Skeletal muscle satellite cell (primary cell): ENCODE data around the gene VSTM2B.
"Not testable (repeated sequence)": the region's sequence is repeated elsewhere in the genome, so short reads cannot be mapped to it uniquely, and the experiment has no call there.

Experiments
- H3K27me3 ChIP-seq: 2 replicates; pipeline ENCODE4 v1.7.0; 2013; ENCODE audit warnings: low read length; ENCODE audit not compliant: control insufficient read depth, insufficient read depth
- H3K36me3 ChIP-seq: 2 replicates; pipeline ENCODE4 v1.7.0; 2013; ENCODE audit warnings: mild to moderate bottlenecking, control low read depth, low read length; ENCODE audit not compliant: insufficient read depth
- H3K4me1 ChIP-seq: 2 replicates; pipeline ENCODE4 v1.7.0; 2013; ENCODE audit warnings: low read length; ENCODE audit not compliant: control insufficient read depth, insufficient read depth
- H3K4me2 ChIP-seq: 2 replicates; pipeline ENCODE4 v1.7.0; 2013; ENCODE audit warnings: mild to moderate bottlenecking, low read length
- H3K4me3 ChIP-seq: 2 replicates; pipeline ENCODE4 v1.7.0; 2013; ENCODE audit warnings: low read length
- H3K9ac ChIP-seq: 2 replicates; pipeline ENCODE4 v1.7.0; 2013; ENCODE audit warnings: mild to moderate bottlenecking, low read depth, low read length, moderate library complexity
- H3K9me3 ChIP-seq: replicated peaks from 2 replicates; pipeline ENCODE4 v1.7.0; 2013; ENCODE audit warnings: mild to moderate bottlenecking, control low read depth, low read length

Gene VSTM2B

GRCh38 chr19:29551774-29552173 lies 26.0 kb downstream of the VSTM2B start:
- H3K36me3 ChIP-seq: no peaks in the 10 kb centered on the region
- no peak overlapping the region for H3K9ac ChIP-seq
- H3K4me3 ChIP-seq: no peak overlapping the region
- no peaks in the 10 kb centered on the region for H3K4me1 ChIP-seq
- no peak overlapping the region for H3K4me2 ChIP-seq
- no peaks in the 10 kb centered on the region for H3K27me3 ChIP-seq
- no peaks in the 10 kb centered on the region for H3K9me3 ChIP-seq

GRCh38 chr19:29552454-29553280 lies 26.9 kb downstream of the VSTM2B start:
- Histone ChIP-seq H3K27me3 (no peaks in the 10 kb centered on the region), H3K4me1 (no peaks in the 10 kb centered on the region), H3K4me2 (no peak overlapping the region), H3K9ac (no peak overlapping the region), H3K36me3 (no peaks in the 10 kb centered on the region), H3K4me3 (no peak overlapping the region), H3K9me3 (no peaks in the 10 kb centered on the region)

- H3K4me3 ChIP-seq: no peak overlapping the region
- H3K4me2 ChIP-seq: no peak overlapping the region
- H3K27me3 ChIP-seq: no peaks in the 10 kb centered on the region
- H3K36me3 ChIP-seq: no peaks in the 10 kb centered on the region
- no peak overlapping the region for H3K9ac ChIP-seq
- no peaks in the 10 kb centered on the region for H3K9me3 ChIP-seq
- no peaks in the 10 kb centered on the region for H3K4me1 ChIP-seq
Observed at GRCh38 chr19:29554149-29554548, 28.4 kb downstream of the VSTM2B start.

GRCh38 chr19:29559110-29559509 lies 33.3 kb downstream of the VSTM2B start:
- H3K4me1 ChIP-seq, H3K9me3 ChIP-seq, H3K36me3 ChIP-seq, H3K27me3 ChIP-seq, H3K4me2 ChIP-seq, H3K4me3 ChIP-seq, H3K9ac ChIP-seq: not testable (repeated sequence)

GRCh38 chr19:29559743-29560142 lies 33.9 kb downstream of the VSTM2B start:
- Histone ChIP-seq H3K9me3 (no peaks in the 10 kb centered on the region), H3K9ac (no peak overlapping the region), H3K4me1 (no peaks in the 10 kb centered on the region), H3K36me3 (no peaks in the 10 kb centered on the region), H3K4me3 (no peak overlapping the region), H3K4me2 (no peak overlapping the region), H3K27me3 (peaks cover 3% of the 10 kb centered on the region)

GRCh38 chr19:29560313-29561075 lies 34.7 kb downstream of the VSTM2B start:
- Histone ChIP-seq H3K4me3 (no peak overlapping the region), H3K36me3 (no peaks in the 10 kb centered on the region), H3K9me3 (no peaks in the 10 kb centered on the region), H3K4me2 (no peak overlapping the region), H3K4me1 (no peaks in the 10 kb centered on the region), H3K27me3 (peaks cover 7% of the 10 kb centered on the region), H3K9ac (no peak overlapping the region)

GRCh38 chr19:29561601-29562000 lies 35.8 kb downstream of the VSTM2B start:
- no peak overlapping the region for H3K4me2 ChIP-seq
- no peaks in the 10 kb centered on the region for H3K9me3 ChIP-seq
- H3K4me3 ChIP-seq: no peak overlapping the region
- H3K4me1 ChIP-seq: no peaks in the 10 kb centered on the region
- H3K27me3 ChIP-seq: peaks cover 7% of the 10 kb centered on the region
- no peaks in the 10 kb centered on the region for H3K36me3 ChIP-seq
- H3K9ac ChIP-seq: no peak overlapping the region

GRCh38 chr19:29562299-29563297 lies 36.8 kb downstream of the VSTM2B start:
- Histone ChIP-seq H3K27me3 (peaks cover 7% of the 10 kb centered on the region), H3K4me3 (no peak overlapping the region), H3K4me1 (no peaks in the 10 kb centered on the region), H3K36me3 (no peaks in the 10 kb centered on the region), H3K9me3 (no peaks in the 10 kb centered on the region), H3K9ac (no peak overlapping the region), H3K4me2 (no peak overlapping the region)

- H3K36me3 ChIP-seq: no peaks in the 10 kb centered on the region
- H3K27me3 ChIP-seq: peaks cover 12% of the 10 kb centered on the region
- H3K4me1 ChIP-seq: no peaks in the 10 kb centered on the region
- H3K4me2 ChIP-seq: no peak overlapping the region
- no peak overlapping the region for H3K4me3 ChIP-seq
- H3K9me3 ChIP-seq: no peaks in the 10 kb centered on the region
- no peak overlapping the region for H3K9ac ChIP-seq
Observed at GRCh38 chr19:29563486-29564101, 37.8 kb downstream of the VSTM2B start.

- H3K9me3 ChIP-seq: no peaks in the 10 kb centered on the region
- peaks cover 16% of the 10 kb centered on the region for H3K27me3 ChIP-seq
- H3K9ac ChIP-seq: no peak overlapping the region
- no peak overlapping the region for H3K4me3 ChIP-seq
- no peak overlapping the region for H3K4me2 ChIP-seq
- no peaks in the 10 kb centered on the region for H3K4me1 ChIP-seq
- H3K36me3 ChIP-seq: no peaks in the 10 kb centered on the region
Observed at GRCh38 chr19:29564574-29565005, 38.8 kb downstream of the VSTM2B start.

GRCh38 chr19:29565171-29565570 lies 39.4 kb downstream of the VSTM2B start:
- H3K27me3 ChIP-seq: peaks cover 16% of the 10 kb centered on the region
- H3K9ac ChIP-seq: no peak overlapping the region

More at GRCh38 chr19:29565171-29565570, 39.4 kb downstream of the VSTM2B start:
- Histone ChIP-seq H3K4me3 (no peak overlapping the region), H3K4me2 (no peak overlapping the region), H3K4me1 (no peaks in the 10 kb centered on the region), H3K9me3 (no peaks in the 10 kb centered on the region), H3K36me3 (no peaks in the 10 kb centered on the region)
